Lower leg skin (tissue), 4 donors: ENCODE results near the gene PPP1R12B. TPM values are rescaled to one million over a fixed set of nuclear protein-coding genes. Genes with fewer than 3 reads are reported as not detected.

Experiments used
- DNase-seq, 2 donors: peaks; one replicate each; pipeline ENCODE4 v3.0.0-alpha.2; 2019; ENCODE audit warnings: low spot score in 2 of 2
- H3K4me3 ChIP-seq: fragments of 200-600 bp; sonication (generic); 2 replicates; pipeline ENCODE4 v1.5.1; 2017; ENCODE audit warnings: mild to moderate bottlenecking, low read depth; ENCODE audit not compliant: poor library complexity, severe bottlenecking
- CTCF ChIP-seq, 3 donors: fragments of 450-650 bp; IDR thresholded peaks; one replicate each; pipeline ENCODE4 v1.5.1; 2016; ENCODE audit warnings: antibody characterized with exemption in 3 of 3, mild to moderate bottlenecking in 3 of 3, moderate library complexity in 2 of 3
- POLR2A ChIP-seq, 2 donors: fragments of 450-650 bp; IDR thresholded peaks; one replicate each; pipeline ENCODE4 v1.6.1; 2016 to 2017; ENCODE audit warnings: antibody characterized with exemption in 2 of 2, mild to moderate bottlenecking in 1 of 2, moderate library complexity in 1 of 2
- WGBS, 2 donors: methylation state at CpG; one replicate each; pipeline ENCODE4 v1.1.5; 2018; 5-methylcytosine and 5-hydroxymethylcytosine counted together
- intact Hi-C: fragments of 100-400 bp; cut with DNase I; formaldehyde crosslinking; loops from one replicate; pipeline ENCODE4 v1.15.0; 2023; ENCODE audit warnings: low total_unique reads
- total RNA-seq, 4 donors: library from RNA; depleted of rRNA; stranded (reverse); fragments of >200 nt; gene quantifications; one replicate each; pipeline ENCODE4 v1.1.0, GENCODE V29; 2016

The PPP1R12B gene
- total RNA-seq, 4 donors from 2014 or later, result 14.6 to 50.8 (median 30.6) TPM

GRCh38 chr1:202310071-202310725 is 38.3 kb upstream of the PPP1R12B start:
- H3K4me3 ChIP-seq, result no peak overlapping the region
- DNase-seq, result peak in 1 of 2 donors; percentile 81
- intact Hi-C loops, result no loop called here
- TF ChIP-seq POLR2A (IDR thresholded peaks at IDR 0.05), result no peak
- TF ChIP-seq CTCF (IDR thresholded peaks at IDR 0.05), result no peak

GRCh38 chr1:202310746-202311145 is 37.8 kb upstream of the PPP1R12B start:
- no peak overlapping the region for H3K4me3 ChIP-seq
- WGBS, 2 donors, result 95 to 97% methylated on average over 3 of the region's 3 CpGs
- intact Hi-C loops, result no loop called here
- DNase-seq, result peak in 1 of 2 donors; percentile 60
- no peak for TF ChIP-seq POLR2A (IDR thresholded peaks at IDR 0.05)
- no peak for TF ChIP-seq CTCF (IDR thresholded peaks at IDR 0.05)

GRCh38 chr1:202311875-202312635 is 36.4 kb upstream of the PPP1R12B start:
- WGBS, 2 donors, result 16 to 27% methylated on average over 14 of the region's 14 CpGs
- H3K4me3 ChIP-seq, result no peak overlapping the region
- DNase-seq, result peak in 1 of 2 donors; percentile 64
- intact Hi-C loops, result no loop called here
- TF ChIP-seq CTCF (IDR thresholded peaks at IDR 0.05), result no peak
- TF ChIP-seq POLR2A (IDR thresholded peaks at IDR 0.05), result no peak

- no peak for TF ChIP-seq POLR2A (IDR thresholded peaks at IDR 0.05)
- TF ChIP-seq CTCF (IDR thresholded peaks at IDR 0.05), result peak in 1 of 3 donors; percentile 81
- peak; percentile 49 to 93 for DNase-seq
- 23 to 24% methylated on average over 9 of the region's 9 CpGs for WGBS, 2 donors
- intact Hi-C loops, result loop anchor here (5.0 kb wide), 1 partner anchor 128 kb away; no protein-coding TSS in a partner anchor
- H3K4me3 ChIP-seq, result no peak overlapping the region
Observed at GRCh38 chr1:202315576-202316168, 32.8 kb upstream of the PPP1R12B start.

- TF ChIP-seq CTCF (IDR thresholded peaks at IDR 0.05) (no peak), POLR2A (IDR thresholded peaks at IDR 0.05) (no peak)
- no peak overlapping the region for H3K4me3 ChIP-seq
- peak in 1 of 2 donors; percentile 29 for DNase-seq
- intact Hi-C loops, result loop anchor here (5.0 kb wide), 1 partner anchor 129 kb away; no protein-coding TSS in a partner anchor
Observed at GRCh38 chr1:202316186-202316585, 32.3 kb upstream of the PPP1R12B start.
